NCI-H2196 (cell line): ENCODE results near the gene RNF115.
"Not testable (repeated sequence)": the region's sequence is repeated elsewhere in the genome, so short reads cannot be mapped to it uniquely, and the experiment has no call there.

ENCODE experiments used
- DNase-seq: peaks from one replicate; lab custom pipeline; 2025; ENCODE audit not compliant: unreplicated experiment; lab: John Stamatoyannopoulos, UW

Gene RNF115

DNA sequence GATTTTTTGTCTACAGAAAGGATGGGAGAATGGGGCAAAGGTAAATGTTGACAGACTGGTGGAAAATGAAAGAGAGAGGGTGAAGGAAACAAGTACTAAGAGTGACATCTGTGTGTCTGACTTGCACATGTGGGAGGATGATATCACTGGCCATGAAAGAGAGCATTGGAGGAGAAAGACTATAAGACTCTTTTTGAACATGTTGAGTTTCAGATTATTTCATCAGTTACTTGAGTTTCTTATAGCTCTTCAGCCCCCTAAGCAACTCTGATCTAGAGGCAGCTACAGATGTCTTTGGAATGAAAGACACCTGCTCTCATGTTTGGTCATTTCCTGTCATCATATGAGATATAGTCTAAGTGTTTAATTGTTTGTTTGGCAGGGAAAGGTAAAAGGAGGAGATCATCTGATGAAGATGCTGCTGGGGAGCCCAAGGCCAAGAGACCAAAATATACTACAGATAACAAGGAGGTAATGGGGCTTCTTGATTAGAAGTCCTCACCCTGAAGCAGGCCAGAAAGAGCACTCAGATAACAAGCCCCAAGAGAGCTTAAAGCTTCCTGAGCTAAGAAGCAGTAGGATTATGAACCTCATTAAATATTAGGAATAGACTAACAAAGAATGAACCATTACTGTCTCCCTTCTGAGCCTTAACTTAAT, 4.6 kb upstream of the RNF115 start:
- no peak for DNase-seq

- no peak for DNase-seq
These were observed 4.1 kb upstream of the RNF115 start for GRCh38 chr1:145827966-145828365.

DNA sequence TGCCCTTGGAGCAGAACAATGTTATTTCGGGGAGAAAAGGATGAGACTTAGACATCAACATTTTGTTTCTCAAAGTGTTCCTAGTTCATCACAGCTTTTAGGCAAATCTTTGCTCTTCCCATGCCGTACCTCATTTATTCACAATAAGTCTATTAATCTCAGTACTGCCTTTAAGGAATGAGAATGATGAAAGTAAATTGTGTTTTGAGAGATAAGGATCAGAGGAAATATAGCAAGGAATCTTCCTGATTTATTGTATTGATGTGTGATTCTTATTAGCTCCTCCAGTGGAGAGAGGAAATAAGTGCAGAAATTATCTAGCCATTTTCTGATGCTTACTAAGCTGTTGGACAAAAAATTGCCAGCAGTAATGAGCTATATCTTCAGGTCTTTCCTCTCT, 2.1 kb upstream of the RNF115 start:
- no peak for DNase-seq

GRCh38 chr1:145824499-145824842, 576 bp upstream of the RNF115 start:
- DNase-seq, result no peak

GRCh38 chr1:145822779-145823331, 1.0 kb downstream of the RNF115 start:
- not testable (repeated sequence) for DNase-seq

- not testable (repeated sequence) for DNase-seq
These were observed 5.8 kb downstream of the RNF115 start for GRCh38 chr1:145818095-145818494.

- not testable (repeated sequence) for DNase-seq
These were observed 10.7 kb downstream of the RNF115 start for GRCh38 chr1:145812977-145813810.

DNA sequence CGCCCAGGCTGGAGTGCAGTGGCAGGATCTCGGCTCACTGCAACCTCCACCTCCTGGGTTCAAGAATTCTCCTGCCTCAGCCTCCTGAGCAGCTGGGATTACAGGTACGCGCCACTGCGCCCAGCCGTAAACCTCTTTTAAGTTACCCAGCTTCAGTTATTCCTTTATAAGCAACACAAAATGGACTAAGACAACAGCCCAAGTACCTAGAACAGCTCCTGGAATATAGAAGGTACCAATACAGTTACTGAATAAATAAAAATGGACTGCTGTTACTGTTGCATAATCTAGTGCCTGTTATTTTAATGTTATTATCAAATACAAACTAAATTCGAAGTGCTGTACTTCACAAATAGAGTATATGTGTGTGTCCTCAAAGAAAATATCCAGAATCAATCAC, 17.1 kb downstream of the RNF115 start:
- no peak for DNase-seq

DNA sequence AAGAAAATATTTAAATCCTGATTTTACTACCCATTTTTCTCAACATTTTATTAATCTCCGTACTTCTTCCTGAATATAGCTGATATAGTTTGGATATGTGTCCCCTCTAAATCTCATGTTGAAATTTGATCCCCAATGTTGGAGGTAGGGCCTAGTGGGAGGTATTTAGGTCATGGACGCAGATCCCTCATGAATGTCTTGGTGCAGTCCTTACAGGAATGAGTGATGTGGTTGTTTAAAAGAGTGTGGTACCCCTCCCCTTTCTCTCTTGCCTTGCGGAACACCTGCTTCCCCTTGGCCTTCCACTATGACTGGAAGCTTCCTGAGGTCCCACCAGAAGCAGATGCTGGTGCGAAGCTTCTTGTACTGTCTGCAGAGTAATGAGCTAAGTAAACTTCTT, 17.5 kb downstream of the RNF115 start:
- DNase-seq, result no peak

DNA sequence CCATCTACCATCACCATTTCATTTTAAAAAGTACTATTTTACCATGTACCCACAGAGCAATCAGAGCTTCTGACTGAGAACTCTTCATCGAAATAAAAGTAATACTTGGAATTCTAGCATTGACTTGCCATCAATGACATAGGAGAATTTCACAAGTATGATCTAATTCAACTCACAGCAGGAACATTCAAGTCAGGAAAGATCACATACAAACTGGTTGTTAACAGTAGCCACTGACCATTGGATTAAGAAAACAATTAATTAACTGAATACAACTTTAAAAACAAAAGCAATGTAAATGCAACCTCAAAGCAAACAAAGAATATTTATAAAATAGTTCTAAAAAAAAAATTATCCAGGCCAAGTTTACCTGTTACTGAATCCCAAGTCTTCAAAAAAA, 18.8 kb downstream of the RNF115 start:
- no peak for DNase-seq

GRCh38 chr1:145804235-145805045, 19.5 kb downstream of the RNF115 start:
- no peak for DNase-seq

DNA sequence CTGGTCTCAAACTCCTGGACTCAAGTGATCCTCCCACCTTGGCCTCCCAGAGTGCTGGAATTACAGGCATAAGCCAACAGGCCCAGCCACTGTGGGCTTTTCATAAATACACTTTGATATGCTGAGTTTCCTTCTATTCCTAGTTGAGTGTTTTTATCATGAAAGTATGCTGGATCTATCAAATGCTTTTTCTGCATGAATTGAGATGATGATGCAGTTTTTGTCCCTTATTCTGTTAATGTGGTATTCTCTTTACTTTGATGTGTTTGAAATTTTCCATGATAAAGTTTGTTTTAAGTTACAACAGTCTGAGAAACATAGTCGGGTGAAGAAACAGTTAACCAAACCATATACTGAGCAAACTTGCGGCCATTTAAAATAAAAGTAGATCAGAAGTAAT, 24.1 kb downstream of the RNF115 start:
- DNase-seq, result no peak

DNA sequence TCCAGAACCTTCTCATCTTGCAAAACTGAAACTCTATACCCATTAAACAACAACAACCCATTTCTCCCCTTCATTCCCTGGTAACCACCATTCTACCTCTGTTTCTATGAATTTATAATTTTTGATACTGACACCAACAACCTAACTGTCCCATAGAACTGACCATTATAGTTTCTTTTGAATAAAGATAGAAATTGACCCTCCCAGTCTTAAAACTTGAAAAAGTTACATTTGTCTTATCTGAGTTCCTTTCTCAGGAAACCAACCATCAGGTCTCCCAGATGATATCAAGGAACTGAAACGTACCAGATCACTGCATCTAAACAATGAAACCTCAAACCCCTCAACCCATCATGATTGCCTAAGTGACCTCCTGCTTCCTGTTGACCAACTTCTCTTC, 27.1 kb downstream of the RNF115 start:
- DNase-seq, result no peak

DNA sequence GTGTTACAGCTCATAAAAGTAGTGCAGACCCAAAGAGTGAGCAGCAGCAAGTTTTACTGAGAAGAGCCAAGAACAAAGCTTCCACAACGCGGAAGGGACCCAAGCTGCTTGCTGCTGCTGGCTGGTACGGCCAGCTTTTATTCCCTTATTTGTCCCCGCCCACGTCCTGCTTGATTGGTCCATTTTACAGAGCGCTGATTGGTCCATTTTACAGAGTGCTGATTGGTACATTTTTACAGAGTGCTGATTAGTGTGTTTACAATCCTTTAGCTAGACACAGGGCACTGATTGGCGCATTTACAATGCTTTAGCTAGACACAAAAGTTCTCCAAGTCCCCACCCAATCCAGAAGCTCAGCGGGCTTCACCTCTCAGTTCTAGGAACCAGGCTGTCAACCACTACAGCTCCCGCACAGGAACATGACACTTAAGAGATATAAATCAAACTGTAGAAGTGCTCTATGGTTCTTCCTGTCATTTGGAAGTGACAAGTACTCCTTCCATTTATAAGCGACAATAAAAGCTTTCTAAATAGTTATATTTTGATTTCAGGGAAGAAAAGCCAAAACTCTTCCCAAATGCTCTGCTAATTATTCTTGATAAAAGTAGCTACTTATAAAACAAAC, 28.5 kb downstream of the RNF115 start:
- no peak for DNase-seq

- DNase-seq, result no peak
These were observed 31.4 kb downstream of the RNF115 start for GRCh38 chr1:145792484-145792883.

DNA sequence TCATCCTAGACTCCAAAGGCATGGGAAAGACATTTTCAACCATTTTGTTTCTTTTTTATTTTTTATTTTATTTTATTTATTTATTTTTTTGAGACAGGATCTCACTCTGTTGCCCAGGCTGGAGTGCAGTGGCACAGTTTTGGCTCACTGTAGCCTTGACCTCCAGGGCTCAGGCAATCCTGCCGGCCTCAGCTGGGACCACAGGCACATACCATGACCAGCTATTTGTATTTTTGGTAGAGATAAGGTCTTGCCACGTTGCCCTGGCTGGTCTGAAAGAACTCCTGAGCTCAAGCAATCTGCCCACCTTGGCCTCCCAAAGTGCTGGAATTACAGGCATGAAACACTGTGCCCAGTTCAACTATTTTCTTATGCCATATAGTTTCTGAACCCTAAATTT, 32.0 kb downstream of the RNF115 start:
- DNase-seq, result not testable (repeated sequence)

DNA sequence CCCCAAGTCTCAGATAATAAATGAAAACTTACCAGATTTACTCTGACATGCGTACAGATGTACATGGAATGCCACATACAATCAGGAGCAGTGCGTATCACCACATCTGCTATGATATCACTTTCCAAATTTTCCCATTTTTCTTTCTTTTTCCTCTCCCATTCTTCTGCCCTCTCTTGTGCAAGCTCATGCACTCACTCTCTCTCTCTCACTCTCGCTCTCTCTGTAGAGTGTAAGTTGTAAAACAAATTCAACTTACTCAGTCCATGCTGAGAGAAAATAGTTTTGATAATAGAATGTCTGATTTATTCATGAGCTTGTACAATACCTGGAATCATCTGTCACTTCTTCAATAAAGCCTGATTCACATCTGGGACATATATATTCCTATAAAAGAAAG, 35.3 kb downstream of the RNF115 start:
- no peak for DNase-seq

DNA sequence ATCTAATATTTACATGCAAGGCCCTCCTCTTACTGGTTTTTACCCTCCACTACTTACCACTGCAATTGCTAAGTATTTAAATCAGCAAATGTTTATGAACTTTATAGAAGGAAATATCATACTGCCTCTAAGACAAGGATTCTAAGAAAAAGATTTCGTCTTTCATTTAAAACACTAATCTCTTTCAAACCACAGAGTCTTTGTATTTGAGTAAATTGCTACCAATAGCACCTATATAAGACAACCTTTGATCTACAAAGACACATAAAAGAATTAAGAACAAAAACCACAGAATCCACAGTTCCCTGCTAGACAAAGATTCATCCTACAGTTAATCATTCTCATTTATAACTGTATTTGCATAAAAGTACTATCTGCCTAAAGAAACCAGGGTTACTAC, 37.6 kb downstream of the RNF115 start:
- no peak for DNase-seq

DNA sequence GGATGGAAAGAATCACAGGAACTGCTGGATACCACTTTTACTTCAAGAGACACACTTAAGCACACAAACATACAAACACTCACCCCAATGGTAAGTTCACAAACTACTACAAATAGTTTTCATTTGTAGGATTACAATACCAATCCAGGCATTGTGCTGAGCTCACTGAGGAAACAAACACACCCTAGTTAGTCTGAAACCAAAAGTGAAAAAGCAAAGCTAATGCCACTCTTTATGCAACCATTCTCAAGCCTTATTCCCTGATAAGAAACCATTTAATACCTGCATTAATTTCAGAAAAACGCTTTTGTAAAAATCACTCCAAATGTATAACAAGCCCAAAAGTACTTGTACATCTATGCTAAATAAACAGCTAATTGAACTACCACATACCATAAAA, 38.3 kb downstream of the RNF115 start:
- DNase-seq, result no peak

- no peak for DNase-seq
These were observed 39.5 kb downstream of the RNF115 start for GRCh38 chr1:145784409-145784808.
